ENCODE results near the gene ADAM10.

GRCh38 chr15:58549785-58550074 lies 199.8 kb downstream of the ADAM10 start:
- TF ChIP-seq CTCF (IDR thresholded peaks at IDR 0.05) (no peak), POLR2A (IDR thresholded peaks at IDR 0.05) (no peak)

All from Peyer's patch (tissue), 4 donors.